K562 (cell line): ENCODE data around the gene COQ8B. TPM values are rescaled to one million over a fixed set of nuclear protein-coding genes. Genes with fewer than 3 reads are reported as not detected.

ENCODE experiments used
- ATAC-seq: fragments of 200-7000 bp; cut with Tn5 transposase; 3 replicates; pipeline ENCODE4 v1.9.1; 2020; ENCODE audit warnings: moderate library complexity
- BruUV-seq: library from RNA; stranded (reverse); fragments of 400-500 nt; replicated peaks from 2 replicates; lab custom pipeline; 2021; lab: Mats Ljungman, UMichigan
- CTCF ChIA-PET: fragments of 300-600 bp; formaldehyde crosslinking; extraction: SDS; loops from one replicate; lab custom pipeline; 2021; ENCODE audit warnings: low intra/inter-chr PET ratio; lab: Yijun Ruan, JAX
- POLR2A ChIA-PET: fragments of 300-600, 350-650 bp; sonication (Branson Sonifier 250); formaldehyde crosslinking; extraction: SDS; loops from one replicate; lab custom pipeline; 2021; ENCODE audit warnings: antibody characterized with exemption, inconsistent platforms; lab: Yijun Ruan, JAX
- DNase-seq, 4 experiments: peaks; one replicate each; pipeline versions ENCODE4 v3.0.0 to v3.0.0-alpha.2; 2011 to 2018; ENCODE audit warnings: low spot score in 3 of 4, mixed read lengths in 3 of 4; ENCODE audit errors: extremely low read depth in 1 of 4
- FAIRE-seq: peaks from 2 replicates; lab custom pipeline; 2011; peaks lifted over from hg19 to GRCh38; lab: Jason Lieb, UNC
- H2AFZ ChIP-seq: 2 replicates; pipeline ENCODE4 v1.6.0; 2011; ENCODE audit warnings: low read depth, low read length, control low read depth, inconsistent platforms
- H3K27ac ChIP-seq: fragments of 200-600 bp; 3 replicates; pipeline ENCODE4 v1.8.0; 2011; ENCODE audit warnings: low read depth, mild to moderate bottlenecking, control low read depth, inconsistent platforms, low read length, moderate library complexity, mixed read lengths; ENCODE audit errors: extremely low read depth
- H3K27me3 ChIP-seq, 2 experiments: fragments of 300-600 bp in 1 of 2; 2 replicates in 1 of 2; 3 replicates in 1 of 2; pipeline versions ENCODE4 v1.6.0 to v1.8.0; 2011; ENCODE audit warnings: inconsistent platforms in 2 of 2, low read length in 2 of 2, mild to moderate bottlenecking in 1 of 2, mixed read lengths in 1 of 2, moderate library complexity in 1 of 2; ENCODE audit not compliant: control insufficient read depth in 2 of 2, insufficient read depth in 2 of 2
- H3K36me3 ChIP-seq: fragments of 300-600 bp; 3 replicates; pipeline ENCODE4 v1.8.0; 2011; ENCODE audit warnings: mild to moderate bottlenecking, low read length, inconsistent platforms; ENCODE audit not compliant: control insufficient read depth, insufficient read depth
- H3K4me1 ChIP-seq, 2 experiments: fragments of 200-600 bp in 1 of 2; replicated peaks in 1 of 2; 2 replicates in 1 of 2; 3 replicates in 1 of 2; pipeline versions ENCODE4 v1.5.1 to v1.8.0; 2011; ENCODE audit warnings: inconsistent platforms in 2 of 2, low read length in 2 of 2, mild to moderate bottlenecking in 1 of 2, mixed read lengths in 1 of 2, moderate library complexity in 1 of 2; ENCODE audit not compliant: control insufficient read depth in 2 of 2, insufficient read depth in 2 of 2
- H3K4me2 ChIP-seq: 2 replicates; pipeline ENCODE4 v1.6.1; 2011; ENCODE audit warnings: low read length, control low read depth, inconsistent platforms, mixed read lengths; ENCODE audit not compliant: insufficient read depth
- H3K4me3 ChIP-seq: fragments of 200-600 bp; sonication (generic), shearing (Covaris generic); 2 replicates; pipeline ENCODE4 v1.5.1; 2016; ENCODE audit warnings: control low read depth, inconsistent platforms
- H3K79me2 ChIP-seq: fragments of 200-600 bp; 3 replicates; pipeline ENCODE4 v1.8.0; 2011; ENCODE audit warnings: low read length, inconsistent platforms; ENCODE audit not compliant: control insufficient read depth, insufficient read depth
- H3K9ac ChIP-seq, 2 experiments: 2 replicates each; pipeline versions ENCODE4 v1.6.0 to v1.6.1; 2011; ENCODE audit warnings: low read depth in 2 of 2, low read length in 2 of 2, control low read depth in 1 of 2, inconsistent platforms in 1 of 2, mild to moderate bottlenecking in 1 of 2, mixed read lengths in 1 of 2; ENCODE audit not compliant: insufficient read depth in 1 of 2
- H3K9me1 ChIP-seq: one replicate; pipeline ENCODE4 v1.6.0; 2011; ENCODE audit warnings: inconsistent platforms, mild to moderate bottlenecking, low read length, moderate library complexity; ENCODE audit not compliant: control insufficient read depth, insufficient read depth
- H3K9me3 ChIP-seq: replicated peaks from 2 replicates; pipeline ENCODE4 v1.5.1; 2011; ENCODE audit warnings: low read depth, low read length, inconsistent platforms; ENCODE audit not compliant: control insufficient read depth, insufficient read depth
- H4K20me1 ChIP-seq: replicated peaks from 2 replicates; pipeline ENCODE4 v1.6.1; 2011; ENCODE audit warnings: low read length, inconsistent platforms, mixed read lengths; ENCODE audit not compliant: control insufficient read depth, insufficient read depth
- CGGBP1 ChIP-seq: fragments of 250-450 bp; sonication (Bioruptor Pico); IDR thresholded peaks from 2 replicates; pipeline ENCODE4 v1.9.0; 2021; ENCODE audit warnings: mild to moderate bottlenecking
- DIDO1 ChIP-seq: fragments of 450-650 bp; IDR thresholded peaks from 2 replicates; pipeline ENCODE4 v1.6.1; 2016; ENCODE audit warnings: low read depth, missing biosample characterization, missing genetic modification characterization
- HEY1 ChIP-seq: fragments of 250-450 bp; sonication (Bioruptor Pico); IDR thresholded peaks from 2 replicates; pipeline ENCODE4 v1.5.0; 2020; ENCODE audit warnings: mild to moderate bottlenecking, moderate library complexity, borderline replicate concordance
- RERE ChIP-seq: sonication (generic); formaldehyde crosslinking; IDR thresholded peaks from 2 replicates; pipeline ENCODE4 v1.8.0; 2023; ENCODE audit warnings: missing genetic modification reagents, mild to moderate bottlenecking, borderline replicate concordance
- SETDB1 ChIP-seq: IDR thresholded peaks from one replicate; pipeline ENCODE4 v1.6.1; 2012; ENCODE audit warnings: low read length, control low read depth, inconsistent platforms
- TAF15 ChIP-seq: fragments of 200-400 bp; formaldehyde crosslinking; IDR thresholded peaks from 2 replicates; pipeline ENCODE4 v1.6.1; 2017; ENCODE audit warnings: mild to moderate bottlenecking, low read depth, low read length, moderate library complexity
- ZNF23 ChIP-seq: fragments of 250-450 bp; sonication (Bioruptor Pico); IDR thresholded peaks from 2 replicates; pipeline ENCODE4 v1.4.0; 2020; ENCODE audit warnings: mild to moderate bottlenecking
- ZNF445 ChIP-seq: fragments of 250-450 bp; sonication (Bioruptor Pico); IDR thresholded peaks from 2 replicates; pipeline ENCODE4 v1.4.0; 2020; ENCODE audit warnings: low read depth, mild to moderate bottlenecking, moderate library complexity
- ZNF586 ChIP-seq: fragments of 450-650 bp; formaldehyde crosslinking; conservative IDR thresholded peaks from 2 replicates; pipeline ENCODE4 v1.4.0; 2020; ENCODE audit warnings: mild to moderate bottlenecking, moderate library complexity
- ZNF696 ChIP-seq: fragments of 250-450 bp; sonication (Bioruptor Pico); conservative IDR thresholded peaks from 2 replicates; pipeline ENCODE4 v1.4.0; 2020; ENCODE audit warnings: mild to moderate bottlenecking, moderate library complexity
- WGBS: fragments of 100-300 bp; shearing (Covaris generic); methylation state at CpG from one replicate; pipeline ENCODE4 v1.1.6; 2016; ENCODE audit warnings: low coverage, mixed read lengths; ENCODE audit not compliant: insufficient coverage; ENCODE audit errors: missing lambda C conversion rate; 5-methylcytosine and 5-hydroxymethylcytosine counted together
- in situ Hi-C: fragments of 300-500 bp; cut with MboI; formaldehyde crosslinking; loops from 4 replicates; pipeline ENCODE4 v1.15.0; 2018; ENCODE audit warnings: inconsistent platforms, mixed read lengths
- intact Hi-C: fragments of 100-400 bp; cut with micrococcal nuclease; formaldehyde crosslinking; loops from 2 replicates; pipeline ENCODE4 v1.14.2; 2022
- polyA plus RNA-seq, 8 experiments: library from polyadenylated mRNA; depleted of rRNA in 4 of 8; stranded (reverse) in 5 of 8; unstranded in 3 of 8; fragments of >200 nt; fragmentation: Nextera tagmentation in 2 of 8; fragmentation: Illumina TruSeq in 1 of 8; extraction: Ambion mirVana in 2 of 8; extraction: Trizol in 1 of 8; gene quantifications; 2 replicates each; pipeline versions ENCODE4 v1.2.1 to v1.2.3, GENCODE V29; 2011 to 2014; ENCODE audit warnings: inconsistent platforms in 1 of 8, missing spikeins in 1 of 8
- total RNA-seq, 7 experiments: library from RNA; depleted of rRNA in 6 of 7; stranded (reverse); fragments of >200 nt in 6 of 7; fragmentation: Illumina TruSeq in 2 of 7; extraction: Trizol in 2 of 7; gene quantifications; 2 replicates each; pipeline versions ENCODE4 v1.2.1 to v1.2.3, GENCODE V29; 2011 to 2021; ENCODE audit warnings: low replicate concordance in 1 of 7

Gene COQ8B
- total and polyA plus RNA-seq, 9 of the 15 experiments (the other 6 are each of a cell fraction or from before 2014, with no cell fraction given), result 0.41 to 32.3 (median 12.9) TPM

- intact Hi-C loops, result no loop called here
- Histone ChIP-seq H3K27me3 (no peaks in the 10 kb centered on the region), H3K9me1 (no peaks in the 10 kb centered on the region), H3K4me2 (no peak overlapping the region), H3K4me3 (no peak overlapping the region), H3K9ac (no peak overlapping the region), H3K27ac (no peak overlapping the region), H3K4me1 (peaks cover 4 to 26% of the 10 kb centered on the region in 2 experiments; a peak in 4 of 5 replicates), H2AFZ (no peak overlapping the region), H3K79me2 (peaks cover 51% of the 10 kb centered on the region), H3K9me3 (no peaks in the 10 kb centered on the region), H4K20me1 (no peaks in the 10 kb centered on the region), H3K36me3 (peaks cover 28% of the 10 kb centered on the region)
- no peak for TF ChIP-seq ZNF696 (CRISPR knock-in tag)
- TF ChIP-seq DIDO1, result no peak
- TF ChIP-seq ZNF23 (CRISPR knock-in tag), result no peak
- no peak for TF ChIP-seq HEY1 (CRISPR knock-in tag)
- TF ChIP-seq RERE (CRISPR knock-in tag), result no peak
- TF ChIP-seq TAF15, result no peak
- TF ChIP-seq CGGBP1 (CRISPR knock-in tag), result no peak
- TF ChIP-seq SETDB1, result no peak
- TF ChIP-seq ZNF445 (CRISPR knock-in tag), result no peak
- TF ChIP-seq ZNF586 (CRISPR knock-in tag), result no peak
- WGBS, result 78% methylated on average over 9 of the region's 9 CpGs
- FAIRE-seq, result no peak
- no peak for DNase-seq
- ATAC-seq, result no peak
- in situ Hi-C loops, result no loop called here
- POLR2A ChIA-PET, result interaction anchor here (0.7 to 2.0 kb wide), 5 partner anchors 10 to 78 kb away, joined by 3 to 4 read pairs (median 3); partner anchors contain the start of genes ACTMAP and SNRPA
- CTCF ChIA-PET, result no interaction called here
- BruUV-seq, result no TSS peak
Measured at GRCh38 chr19:40721936-40722661, 5.4 kb upstream of the COQ8B start.
